ENCODE measurements around the gene AK3.
A peak's percentile ranks its signal among the peaks of the same experiment; 100 is the strongest.

DNA sequence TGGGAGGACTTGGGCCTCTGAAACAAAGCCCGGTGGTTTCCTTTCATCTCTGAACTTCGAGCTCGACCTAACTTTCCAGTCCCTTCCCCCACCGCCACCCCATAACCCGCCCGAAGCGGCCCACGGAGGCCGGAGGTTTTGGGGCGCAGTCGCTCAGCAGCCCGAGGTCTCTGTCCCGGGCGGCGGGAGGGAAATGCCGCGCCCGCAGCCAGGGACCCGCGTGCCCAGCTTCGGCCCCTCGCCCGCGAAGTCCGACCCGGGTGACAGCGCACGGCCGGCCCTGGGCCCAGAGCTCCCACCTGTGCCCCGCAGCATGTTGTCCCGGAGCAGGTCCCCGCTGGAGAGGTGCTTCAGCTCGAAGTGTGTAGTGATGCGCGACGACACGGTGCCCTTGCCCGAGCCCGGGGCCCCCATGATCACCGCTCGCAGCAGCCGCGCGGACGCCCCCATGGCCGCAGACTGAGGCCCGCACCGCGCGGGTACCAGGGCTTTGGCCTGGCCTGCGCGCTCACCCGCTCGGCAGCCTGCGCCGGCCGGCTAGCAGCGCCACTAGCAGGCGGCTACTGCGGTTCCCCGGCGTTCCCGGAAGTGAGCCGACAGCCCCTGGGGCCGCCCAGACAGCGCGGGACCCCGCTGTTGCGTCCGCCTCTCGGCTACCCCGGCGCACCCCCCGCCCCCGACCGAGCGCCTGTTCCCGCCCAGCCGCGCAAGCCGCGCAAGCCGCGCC lies at the start of gene AK3:
- TF ChIP-seq EP300 (IDR thresholded peaks at IDR 0.05; ENCODE audit: borderline replicate concordance) (no peak), CREB1 (IDR thresholded peaks at IDR 0.05; ENCODE audit: low read depth) (no peak), TAF1 (IDR thresholded peaks at IDR 0.05; ENCODE audit: low read depth) (peak; percentile 74; the same call in 1 of the 2 replicates), CEBPB (IDR thresholded peaks at IDR 0.05) (no peak), FOXM1 (IDR thresholded peaks at IDR 0.05; ENCODE audit: borderline replicate concordance, low read depth) (no peak), RAD21 (IDR thresholded peaks at IDR 0.05; ENCODE audit: low read depth) (peak; percentile 17; the same call in 1 of the 2 replicates), ZBTB7A (IDR thresholded peaks at IDR 0.05; ENCODE audit: low read depth) (peak; percentile 66), YY1 (IDR thresholded peaks at IDR 0.05; ENCODE audit: low read depth) (no peak), REST (IDR thresholded peaks at IDR 0.05; ENCODE audit: low read depth) (no peak), TEAD4 (IDR thresholded peaks at IDR 0.05) (no peak)
- TF ChIP-seq, protein P1, sequence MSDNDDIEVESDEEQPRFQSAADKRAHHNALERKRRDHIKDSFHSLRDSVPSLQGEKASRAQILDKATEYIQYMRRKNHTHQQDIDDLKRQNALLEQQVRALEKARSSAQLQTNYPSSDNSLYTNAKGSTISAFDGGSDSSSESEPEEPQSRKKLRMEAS (IDR thresholded peaks at IDR 0.05) = peak; percentile 70

Measured in Ishikawa (cell line).